ENCODE results near the gene SAXO1.

The SAXO1 gene

GRCh38 chr9:18978188-18978587 lies 54.8 kb downstream of the SAXO1 start:
- H3K27ac ChIP-seq: no peak overlapping the region
- TF ChIP-seq CTCF (conservative IDR thresholded peaks at IDR 0.05) (no peak), ZFX (IDR thresholded peaks at IDR 0.05) (no peak)

GRCh38 chr9:18976709-18977531 lies 56.1 kb downstream of the SAXO1 start:
- TF ChIP-seq CTCF (conservative IDR thresholded peaks at IDR 0.05) (no peak), ZFX (IDR thresholded peaks at IDR 0.05) (no peak)
- no peak overlapping the region for H3K27ac ChIP-seq

GRCh38 chr9:18976221-18976708 lies 56.7 kb downstream of the SAXO1 start:
- no peak overlapping the region for H3K27ac ChIP-seq
- no peak for TF ChIP-seq ZFX (IDR thresholded peaks at IDR 0.05)
- no peak for TF ChIP-seq CTCF (conservative IDR thresholded peaks at IDR 0.05)

- no peak overlapping the region for H3K27ac ChIP-seq
- TF ChIP-seq CTCF (conservative IDR thresholded peaks at IDR 0.05): no peak
- no peak for TF ChIP-seq ZFX (IDR thresholded peaks at IDR 0.05)
Measured at GRCh38 chr9:18973348-18973747, 59.7 kb downstream of the SAXO1 start.

- TF ChIP-seq CTCF (conservative IDR thresholded peaks at IDR 0.05) (no peak), ZFX (IDR thresholded peaks at IDR 0.05) (no peak)
- peak overlapping the region; percentile 62 for H3K27ac ChIP-seq
Measured at GRCh38 chr9:18972675-18973074, 60.3 kb downstream of the SAXO1 start.

- H3K27ac ChIP-seq: no peak overlapping the region
- TF ChIP-seq ZFX (IDR thresholded peaks at IDR 0.05) (no peak), CTCF (conservative IDR thresholded peaks at IDR 0.05) (no peak)
Measured at GRCh38 chr9:18971909-18972308, 61.1 kb downstream of the SAXO1 start.

- TF ChIP-seq ZFX (IDR thresholded peaks at IDR 0.05): no peak
- no peak for TF ChIP-seq CTCF (conservative IDR thresholded peaks at IDR 0.05)
Measured at GRCh38 chr9:18971404-18971803, 61.6 kb downstream of the SAXO1 start.

More at GRCh38 chr9:18971404-18971803, 61.6 kb downstream of the SAXO1 start:
- H3K27ac ChIP-seq: no peak overlapping the region

All from C4-2B (cell line).